COR-L47 (cell line): ENCODE data around the gene OR10H5.
"Not testable (repeated sequence)": the region's sequence is repeated elsewhere in the genome, so short reads cannot be mapped to it uniquely, and the experiment has no call there.

Experiments used
- DNase-seq: peaks from one replicate; lab custom pipeline; 2025; lab: John Stamatoyannopoulos, UW

Gene OR10H5

DNA sequence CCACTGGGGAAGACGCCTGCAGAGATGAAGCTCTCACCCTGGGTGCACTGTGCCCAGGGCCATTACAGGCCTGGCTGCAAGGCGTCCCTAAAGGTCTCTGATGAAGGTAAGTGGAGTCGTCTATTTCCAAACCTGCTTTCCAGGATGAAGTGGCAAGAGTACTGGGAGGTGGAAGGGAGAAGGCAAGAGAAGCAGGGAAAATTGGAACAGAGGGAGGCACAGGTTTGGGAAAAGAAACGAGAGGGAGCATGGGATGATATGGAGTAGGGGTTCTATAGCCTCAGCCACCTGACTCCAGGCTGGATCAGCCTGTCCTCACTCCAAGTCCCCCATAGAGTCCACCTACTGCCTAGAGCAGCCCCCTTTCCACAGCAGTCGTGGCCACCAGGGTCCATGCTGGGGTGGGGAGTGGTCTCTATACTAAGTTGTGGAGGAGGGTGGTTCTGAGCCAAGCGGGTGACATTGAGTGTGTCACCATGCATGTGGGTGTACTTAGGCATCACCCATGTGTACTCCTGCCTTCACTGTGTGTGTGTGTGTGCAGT is at the start of gene OR10H5:
Gene OR10H5, plus strand, starts transcription at position 51 of the 545 bp plus-strand sequence. CDS start 6,388 bp downstream, outside the sequence.
- DNase-seq = no peak

DNA sequence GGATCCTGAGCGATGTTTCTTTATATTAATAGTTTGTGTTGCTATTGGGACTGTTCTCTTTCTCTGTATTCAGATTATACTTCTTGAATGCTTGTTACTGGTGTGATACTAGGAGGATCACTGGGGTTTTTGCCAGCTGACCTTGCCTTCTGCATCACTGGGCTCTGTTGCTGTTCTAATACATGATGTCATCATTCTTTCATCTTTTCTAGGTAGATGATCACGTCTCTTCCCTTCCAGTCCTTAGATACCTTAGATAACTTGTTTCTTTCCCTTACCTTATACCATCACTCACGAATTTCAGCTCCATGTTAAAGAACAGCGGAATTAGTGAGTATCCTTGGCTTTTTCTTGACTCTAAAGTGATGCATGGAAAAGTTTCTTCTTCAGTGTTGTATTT is 49.7 kb upstream of the OR10H5 start, which contains the start of gene OR10H3:
Gene OR10H3, plus strand, starts transcription at position 264 of the 400 bp plus-strand sequence. CDS start 3,408 bp downstream, outside the sequence.
- DNase-seq = no peak

DNA sequence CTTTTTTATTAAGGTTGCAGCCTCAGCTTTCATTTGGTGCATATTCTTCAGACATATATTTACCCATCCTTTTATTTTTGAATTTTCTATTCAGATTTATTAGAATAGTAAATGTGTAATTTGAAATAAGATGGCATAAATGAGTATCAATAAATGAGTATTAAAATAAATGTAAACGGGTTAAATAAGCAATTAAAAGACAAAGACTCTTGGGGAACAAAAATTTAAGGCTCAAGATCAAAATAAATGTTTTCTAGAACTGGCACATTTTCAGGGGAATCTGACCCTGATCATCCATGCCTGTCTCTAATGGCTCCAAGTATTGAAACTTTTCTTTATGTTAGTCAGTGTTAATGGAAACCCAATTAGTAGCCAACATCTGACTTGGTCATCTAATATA is 46.7 kb upstream of the OR10H5 start:
- DNase-seq = no peak

DNA sequence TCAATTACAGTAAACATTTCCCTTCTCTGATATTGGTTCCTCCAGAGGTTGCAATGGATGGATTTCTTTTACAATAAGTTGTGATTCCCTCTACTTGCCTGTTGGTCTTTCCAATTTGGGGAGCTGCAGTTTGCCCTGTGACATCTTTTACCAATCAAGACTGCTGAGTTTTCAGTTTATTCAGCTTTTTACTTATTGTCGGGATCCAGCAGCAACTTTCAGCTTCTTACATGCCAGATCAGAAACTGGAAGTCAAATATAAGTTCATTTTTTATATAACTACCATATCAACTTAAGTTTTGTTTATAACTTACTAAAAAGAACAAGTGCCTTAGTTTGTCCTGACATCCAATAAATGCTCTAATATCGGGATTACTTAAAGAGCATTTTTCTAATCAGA is 39.2 kb upstream of the OR10H5 start:
- no peak for DNase-seq

DNA sequence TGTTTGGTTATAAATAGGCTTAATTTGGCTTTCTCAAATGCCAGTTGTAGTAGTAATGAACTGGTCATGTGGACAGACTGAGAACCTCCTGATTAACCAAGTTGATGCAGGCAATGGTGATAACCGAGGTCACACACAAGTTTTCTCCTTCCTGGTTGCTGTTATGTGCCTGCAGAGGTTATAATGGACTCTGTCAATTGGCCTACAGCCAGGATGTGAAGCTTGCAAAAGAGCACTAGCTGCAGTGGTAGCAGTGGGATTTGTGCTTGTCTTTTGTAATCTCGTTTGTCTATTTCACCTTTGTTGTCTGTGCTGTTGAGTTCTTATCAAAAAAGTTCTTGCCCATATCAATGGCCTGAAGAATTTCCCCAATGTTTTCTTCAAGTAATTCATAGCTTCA is 29.1 kb upstream of the OR10H5 start:
- DNase-seq = no peak

GRCh38 chr19:15759962-15760565 is 27.4 kb upstream of the OR10H5 start:
- no peak for DNase-seq

- DNase-seq = no peak
Measured at GRCh38 chr19:15769586-15769985, 17.9 kb upstream of the OR10H5 start.

DNA sequence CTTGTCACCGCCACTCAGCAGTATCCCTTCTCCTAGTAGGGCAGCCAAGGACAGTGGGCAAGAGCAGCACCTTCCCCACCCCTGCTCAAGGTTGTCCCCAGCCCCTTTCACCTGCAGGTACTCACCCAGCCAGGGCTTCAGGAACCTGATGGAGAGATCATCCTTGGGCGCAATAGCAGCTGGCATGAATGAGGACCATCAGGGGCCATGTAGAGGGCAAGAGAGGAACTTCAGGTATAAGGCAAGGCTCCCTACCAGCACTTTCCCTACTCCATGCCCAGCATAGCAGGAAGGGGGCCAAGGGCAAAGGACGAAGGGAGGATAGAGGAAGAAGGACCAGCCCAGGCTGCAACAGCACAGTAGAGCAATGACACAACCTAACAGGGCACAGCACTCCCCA is 13.3 kb upstream of the OR10H5 start:
- not testable (repeated sequence) for DNase-seq

DNA sequence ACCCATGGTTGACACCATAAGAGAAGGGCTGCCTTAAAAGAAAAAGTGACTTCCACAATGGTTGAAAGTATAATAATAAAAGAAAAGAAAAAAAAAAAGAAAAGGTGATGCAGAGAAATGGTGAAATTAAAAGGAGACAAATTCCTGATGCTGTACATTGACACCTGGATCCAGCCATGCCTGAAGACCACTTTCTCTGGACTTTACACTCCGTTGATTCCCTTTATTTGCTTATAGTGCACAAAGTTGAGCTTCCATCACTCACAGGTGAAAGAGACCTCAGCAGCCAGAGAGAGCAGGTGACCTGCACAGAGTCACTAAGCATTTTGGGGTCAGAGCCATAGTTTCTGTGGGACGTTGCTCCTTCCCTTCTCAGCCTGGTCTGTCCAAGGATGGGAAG is 12.2 kb upstream of the OR10H5 start:
- DNase-seq = no peak

DNA sequence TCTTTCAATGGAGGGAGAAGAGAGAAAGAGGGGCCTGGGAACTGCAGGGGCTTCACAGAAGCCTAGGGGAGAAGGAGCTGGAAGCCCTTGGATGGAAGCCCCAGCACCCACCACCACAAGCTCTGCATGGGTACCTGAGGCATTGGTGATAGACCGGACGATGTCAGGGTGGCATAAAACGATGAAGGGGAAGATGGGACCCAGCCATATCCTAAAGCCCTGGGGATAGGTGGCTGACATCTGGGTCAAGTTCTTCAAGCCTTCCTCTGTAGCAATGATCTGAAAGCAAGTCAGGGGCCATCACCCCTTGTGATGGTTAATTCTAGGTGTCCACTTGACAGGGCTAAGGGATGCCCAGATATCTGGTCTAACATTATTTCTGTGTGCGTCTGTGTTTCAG is 11.2 kb upstream of the OR10H5 start:
- no peak for DNase-seq

GRCh38 chr19:15776991-15777970 is 10.2 kb upstream of the OR10H5 start:
- no peak for DNase-seq

DNA sequence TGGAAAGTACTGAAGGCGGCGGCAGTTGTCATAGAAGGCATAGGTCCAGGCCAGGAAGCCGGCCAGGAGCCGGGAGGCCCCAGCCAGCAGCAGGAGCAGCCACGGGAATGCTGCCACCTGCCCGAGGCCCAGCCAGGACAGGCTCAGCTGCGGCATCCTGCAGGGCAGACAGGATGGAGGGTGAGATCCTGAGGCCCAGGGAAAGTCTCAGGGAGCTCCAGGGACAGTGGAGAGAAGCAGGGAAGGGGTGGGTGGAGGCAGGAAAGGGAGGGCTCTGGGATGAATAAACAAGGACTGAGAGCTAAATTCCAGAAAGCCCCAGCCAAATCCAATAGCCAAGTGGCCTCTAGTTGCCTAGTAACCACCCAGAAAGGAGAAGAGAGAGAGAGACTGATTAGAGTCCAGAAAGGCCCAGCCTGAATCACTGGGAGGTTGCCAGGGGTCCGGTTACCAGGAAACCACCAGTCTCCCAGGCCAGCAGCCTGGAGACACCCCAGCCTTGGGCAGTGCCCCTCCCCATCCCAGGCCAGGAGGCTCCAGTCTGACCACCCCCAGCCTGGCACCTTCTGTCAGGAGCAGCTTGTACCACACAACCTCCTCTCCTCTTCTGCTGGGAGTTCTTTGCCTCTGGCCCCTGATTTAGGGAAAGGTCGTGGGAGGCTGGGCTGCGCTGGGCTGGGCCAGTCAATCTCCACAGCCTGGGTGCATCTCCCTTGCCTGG is 7.5 kb upstream of the OR10H5 start:
- DNase-seq = peak; percentile 9

- no peak for DNase-seq
Measured at GRCh38 chr19:15780610-15781418, 6.6 kb upstream of the OR10H5 start.

- no peak for DNase-seq
Measured at GRCh38 chr19:15781661-15782060, 5.8 kb upstream of the OR10H5 start.

DNA sequence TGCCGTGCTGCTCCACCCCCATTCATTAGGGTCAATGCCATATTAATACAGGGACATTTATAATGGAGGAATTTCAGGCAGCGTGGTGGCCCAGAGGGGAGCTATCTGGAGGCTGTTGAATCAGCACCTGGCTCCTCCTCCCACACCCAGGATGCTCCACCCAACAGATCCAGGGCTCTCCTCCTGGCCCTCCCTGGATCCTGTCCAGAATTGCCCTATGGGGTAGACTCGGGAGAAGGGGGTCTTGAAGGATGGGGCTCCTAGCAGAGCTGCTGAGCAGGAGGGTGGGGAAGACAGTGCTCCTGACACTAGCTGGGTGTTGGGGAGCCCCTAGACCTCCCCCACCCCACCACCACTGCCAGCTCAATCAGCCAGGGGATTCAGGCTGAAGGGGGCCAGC is 5.2 kb upstream of the OR10H5 start:
- no peak for DNase-seq

DNA sequence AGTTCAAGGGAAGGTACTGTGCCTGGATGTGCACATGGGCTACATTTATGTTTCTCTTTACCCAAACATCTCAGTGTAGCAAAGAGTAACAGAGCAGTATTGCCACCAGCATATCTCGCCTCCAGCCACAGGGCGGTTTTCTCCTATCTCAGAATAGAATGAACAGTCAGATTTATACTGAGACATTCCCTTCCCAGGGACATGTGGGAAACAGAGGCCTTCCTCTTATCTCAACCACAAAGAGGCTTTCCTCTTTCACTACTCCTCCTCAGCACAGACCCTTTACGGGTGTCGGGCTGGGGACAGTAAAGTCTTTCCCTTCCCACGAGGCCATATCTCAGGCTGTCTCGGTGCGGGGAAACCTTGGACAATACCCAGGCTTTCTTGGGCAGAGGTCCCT is 4.6 kb upstream of the OR10H5 start:
- not testable (repeated sequence) for DNase-seq

DNA sequence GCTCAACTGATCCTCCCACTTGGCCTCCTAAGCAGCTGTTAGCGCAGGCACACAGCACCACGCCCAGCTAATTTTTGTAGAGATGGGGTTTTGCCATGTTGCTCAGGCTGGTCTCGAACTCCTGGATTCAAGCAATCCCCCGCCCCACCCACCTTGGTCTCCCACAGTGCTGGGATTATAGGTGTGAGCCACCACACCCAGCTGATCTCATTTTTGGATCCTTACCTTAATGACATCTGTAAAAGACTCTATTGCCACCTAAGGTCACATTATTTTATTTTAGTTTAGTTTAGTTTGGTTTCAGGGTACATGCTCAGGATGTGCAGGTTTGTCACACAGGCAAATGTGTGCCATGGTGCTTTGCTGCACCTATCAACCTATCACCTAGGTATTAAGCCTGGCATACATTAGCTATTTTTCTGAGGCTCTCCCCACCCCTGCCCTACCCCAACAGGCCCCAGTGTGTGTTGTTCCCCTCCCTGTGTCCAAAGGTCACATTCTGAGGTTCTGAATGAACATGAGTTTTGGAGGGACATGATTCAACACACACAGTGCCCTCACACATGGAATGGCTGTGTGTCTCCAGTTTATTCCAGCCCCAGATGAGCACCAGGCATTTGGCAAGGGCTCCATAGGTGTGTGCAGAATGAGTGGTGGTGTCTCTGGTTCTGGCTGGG is 1.3 kb downstream of the OR10H5 start:
- DNase-seq = no peak

DNA sequence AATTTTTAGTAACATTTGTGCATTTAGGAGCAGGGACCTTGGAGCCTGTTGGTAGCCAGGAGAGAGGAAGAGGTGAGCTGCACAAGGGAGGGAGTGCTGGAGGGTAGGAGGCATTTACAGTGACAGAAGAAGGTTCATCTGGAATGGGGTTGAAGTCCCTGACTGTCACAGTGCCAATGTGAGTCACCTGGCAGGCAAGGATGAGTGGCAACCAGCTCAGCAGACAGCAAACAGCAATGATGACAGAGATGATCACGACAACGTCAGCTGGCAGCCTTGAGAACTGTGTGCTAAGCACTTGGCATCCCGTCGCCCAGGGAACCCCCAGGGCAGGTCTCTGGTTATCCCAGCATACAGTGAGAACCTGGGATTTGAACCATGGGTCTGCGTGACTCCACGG is 2.6 kb downstream of the OR10H5 start:
- no peak for DNase-seq

DNA sequence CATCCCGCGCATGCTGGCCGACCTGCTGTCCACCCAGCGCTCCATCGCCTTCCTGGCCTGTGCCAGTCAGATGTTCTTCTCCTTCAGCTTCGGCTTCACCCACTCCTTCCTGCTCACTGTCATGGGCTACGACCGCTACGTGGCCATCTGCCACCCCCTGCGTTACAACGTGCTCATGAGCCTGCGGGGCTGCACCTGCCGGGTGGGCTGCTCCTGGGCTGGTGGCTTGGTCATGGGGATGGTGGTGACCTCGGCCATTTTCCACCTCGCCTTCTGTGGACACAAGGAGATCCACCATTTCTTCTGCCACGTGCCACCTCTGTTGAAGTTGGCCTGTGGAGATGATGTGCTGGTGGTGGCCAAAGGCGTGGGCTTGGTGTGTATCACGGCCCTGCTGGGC is 6.8 kb downstream of the OR10H5 start:
- not testable (repeated sequence) for DNase-seq

GRCh38 chr19:15810335-15810734 is 22.9 kb downstream of the OR10H5 start:
- no peak for DNase-seq

DNA sequence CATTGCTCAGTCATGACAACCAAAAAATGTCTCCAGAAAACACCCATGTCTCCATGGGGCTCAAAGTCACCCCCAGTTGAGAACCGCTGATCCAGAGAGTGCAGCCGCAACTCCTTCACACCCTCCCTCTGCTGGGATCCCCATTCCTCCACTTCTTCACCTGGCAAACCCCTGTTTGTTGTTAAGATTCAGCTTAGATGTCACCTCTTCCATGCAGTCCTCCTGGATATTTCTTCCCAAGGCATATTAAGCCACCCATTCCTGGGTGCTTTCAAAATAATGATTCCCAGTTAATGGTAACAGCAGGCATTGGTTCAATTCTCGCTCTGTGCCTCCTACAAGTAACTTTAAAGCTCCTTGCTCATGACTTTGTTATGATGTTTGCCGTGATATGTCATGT is 24.0 kb downstream of the OR10H5 start:
- DNase-seq = no peak
